Heart left ventricle (tissue), 16 donors: Measurements from ENCODE around the gene KIF16B. TPM values are rescaled to one million over a fixed set of nuclear protein-coding genes. Genes with fewer than 3 reads are reported as not detected.

Experiments
- ATAC-seq, 4 donors: fragments of 200-7000 bp; cut with Tn5 transposase; one replicate each; pipeline ENCODE4 v1.9.1; 2020 to 2022; ENCODE audit warnings: moderate library complexity in 4 of 4, mild to moderate bottlenecking in 3 of 4, moderate number of reproducible peaks in 1 of 4
- DNase-seq, 5 donors: peaks; one replicate each; pipeline ENCODE4 v3.0.0-alpha.2; 2020
- H3K27ac ChIP-seq, 12 donors: fragments of 200-600 bp; sonication (generic) in 4 of 12; one replicate each; pipeline versions ENCODE4 v1.5.0 to v1.8.0; 2016 to 2022; ENCODE audit warnings: mild to moderate bottlenecking in 2 of 12
- H3K27me3 ChIP-seq, 9 donors: fragments of 200-600 bp; sonication (generic) in 2 of 9; one replicate each; pipeline versions ENCODE4 v1.5.1 to v1.8.0; 2016 to 2022; ENCODE audit warnings: mild to moderate bottlenecking in 3 of 9
- H3K36me3 ChIP-seq, 9 donors: fragments of 200-600 bp; sonication (generic) in 2 of 9; one replicate each; pipeline versions ENCODE4 v1.5.0 to v1.8.0; 2018 to 2022; ENCODE audit warnings: mild to moderate bottlenecking in 2 of 9
- H3K4me1 ChIP-seq, 12 donors: fragments of 200-600 bp; sonication (generic) in 4 of 12; one replicate each; pipeline versions ENCODE4 v1.5.0 to v1.8.0; 2016 to 2022; ENCODE audit warnings: mild to moderate bottlenecking in 3 of 12
- H3K4me3 ChIP-seq, 12 donors: fragments of 200-600 bp; sonication (generic) in 4 of 12; one replicate each; pipeline versions ENCODE4 v1.5.0 to v1.8.0; 2017 to 2022; ENCODE audit warnings: mild to moderate bottlenecking in 9 of 12, moderate library complexity in 4 of 12
- H3K9me3 ChIP-seq, 12 donors: fragments of 200-600 bp; sonication (generic) in 4 of 12; one replicate each; pipeline versions ENCODE4 v1.5.0 to v1.8.0; 2016 to 2022; ENCODE audit warnings: mild to moderate bottlenecking in 1 of 12
- POLR2A ChIP-seq, 2 donors: fragments of 450-650 bp; IDR thresholded peaks; one replicate each; pipeline ENCODE4 v1.6.1; 2017; ENCODE audit warnings: antibody characterized with exemption in 2 of 2, mild to moderate bottlenecking in 2 of 2, moderate library complexity in 2 of 2
- WGBS, 4 donors: extraction: QIAGEN DNeasy Blood & Tissue Kit in 2 of 4; methylation state at CpG; one replicate each; pipeline versions ENCODE4 v1.1.5 to v1.1.7; 2013 to 2018; 5-methylcytosine and 5-hydroxymethylcytosine counted together
- intact Hi-C, 10 donors: fragments of 100-400 bp; cut with DNase I; formaldehyde crosslinking; loops; one replicate each; pipeline versions ENCODE4 v1.11.1 to v1.14.2; 2022
- polyA plus RNA-seq, 2 donors: library from polyadenylated mRNA; stranded (reverse); fragments of 200-250 nt; gene quantifications; one replicate each; pipeline ENCODE4 v1.2.3, GENCODE V29; 2013
- total RNA-seq, 9 donors: library from RNA; depleted of rRNA in 2 of 9; stranded (reverse); fragments of >200 nt in 2 of 9; fragmentation: NEBNext Ultra II Directional in 3 of 9; extraction: Animal tissue kit (Norgen Biotek cat#: 25700) in 3 of 9; gene quantifications; one replicate each; pipeline versions ENCODE4 v1.1.0 to v1.2.4, GENCODE V29; 2016 to 2023
- TF ChIP-seq, protein P1 (sequence below), 12 donors: fragments of 200-600 bp; sonication (generic) in 4 of 12; IDR thresholded peaks; one replicate each; pipeline versions ENCODE4 v1.5.0 to v1.8.0; 2018 to 2022; ENCODE audit warnings: antibody characterized with exemption in 12 of 12, mild to moderate bottlenecking in 5 of 12
- donor health status: ischemic (EF 13 %, LVEDD 7.1; RV severe dilation, severe dysfunction).
- donor health status: healthy with polysubstance abuse.
- donor health status: DM: no; HTN: yes; CAD: no.
- donor health status: DM: no; HTN: no; CAD: no.
- donor health status: ischemic (EF 25% LVEDD 6.9; RV normal size, moderate dysfunction).
- donor health status: ischemic (EF 25% LVEDD 5.7; RV mildly dilated, moderate dysfunction).
- donor health status: healthy.
- donor health status: DM: yes; HTN: yes; CAD: no.
- donor health status: ischemic (EF 35%, LVEDD 5.7; RV mildly dilated, moderate dysfunction).
- donor health status: nonischemic (EF 11% LVEDD 7.7; RV severe dilation, severe dysfunction).
- donor health status: DM: yes; HTN: yes; CAD: no.
- donor health status: PGD.
- donor health status: ischemic (EF 29% LVEDD 5.4; RV normal size, mild dysfunction).
- donor health status: nonischemic (EF 23%, LVEDD 6.1; RV moderate dilation, normal function).

KIF16B gene
- total and polyA plus RNA-seq, 11 donors, result 8.8 to 31.8 (median 17.8) TPM

DNA sequence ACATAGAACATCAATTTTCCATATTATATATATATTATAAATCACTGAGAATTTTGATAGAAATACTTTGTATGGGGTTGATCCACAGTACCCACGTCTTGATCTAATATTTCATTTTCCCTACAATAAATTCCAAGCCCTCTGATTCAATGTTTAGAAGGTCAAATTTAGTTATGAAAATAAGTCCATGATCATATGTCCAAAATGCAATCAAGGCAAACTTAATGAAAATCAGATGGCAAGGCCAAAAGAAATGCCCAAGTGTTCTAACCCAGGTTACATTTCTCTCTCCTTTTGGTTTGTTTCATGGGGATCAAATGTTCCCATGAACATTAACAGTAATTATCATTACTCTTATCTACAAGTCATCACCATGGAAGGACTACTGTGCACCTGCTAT, 203.8 kb downstream of the KIF16B start:
- ATAC-seq (no peak), DNase-seq (no peak)
- intact Hi-C loops, result no loop called here
- H3K27ac ChIP-seq, result no peak overlapping the region
- H3K27me3 ChIP-seq, result no peaks in the 10 kb centered on the region
- no peak for TF ChIP-seq POLR2A (IDR thresholded peaks at IDR 0.05)
- TF ChIP-seq, protein P1, sequence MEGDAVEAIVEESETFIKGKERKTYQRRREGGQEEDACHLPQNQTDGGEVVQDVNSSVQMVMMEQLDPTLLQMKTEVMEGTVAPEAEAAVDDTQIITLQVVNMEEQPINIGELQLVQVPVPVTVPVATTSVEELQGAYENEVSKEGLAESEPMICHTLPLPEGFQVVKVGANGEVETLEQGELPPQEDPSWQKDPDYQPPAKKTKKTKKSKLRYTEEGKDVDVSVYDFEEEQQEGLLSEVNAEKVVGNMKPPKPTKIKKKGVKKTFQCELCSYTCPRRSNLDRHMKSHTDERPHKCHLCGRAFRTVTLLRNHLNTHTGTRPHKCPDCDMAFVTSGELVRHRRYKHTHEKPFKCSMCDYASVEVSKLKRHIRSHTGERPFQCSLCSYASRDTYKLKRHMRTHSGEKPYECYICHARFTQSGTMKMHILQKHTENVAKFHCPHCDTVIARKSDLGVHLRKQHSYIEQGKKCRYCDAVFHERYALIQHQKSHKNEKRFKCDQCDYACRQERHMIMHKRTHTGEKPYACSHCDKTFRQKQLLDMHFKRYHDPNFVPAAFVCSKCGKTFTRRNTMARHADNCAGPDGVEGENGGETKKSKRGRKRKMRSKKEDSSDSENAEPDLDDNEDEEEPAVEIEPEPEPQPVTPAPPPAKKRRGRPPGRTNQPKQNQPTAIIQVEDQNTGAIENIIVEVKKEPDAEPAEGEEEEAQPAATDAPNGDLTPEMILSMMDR (IDR thresholded peaks at IDR 0.05), result no peak
- no peaks in the 10 kb centered on the region for H3K9me3 ChIP-seq
- 75 to 93% (median 90%) methylated on average over 1 of the region's 1 CpG for WGBS, 4 donors
- peaks cover 0 to 13% (median 0%) of the 10 kb centered on the region in 12 donors for H3K4me1 ChIP-seq
- H3K36me3 ChIP-seq, result peaks cover 0 to 68% (median 30%) of the 10 kb centered on the region in 9 donors
- no peak overlapping the region for H3K4me3 ChIP-seq

DNA sequence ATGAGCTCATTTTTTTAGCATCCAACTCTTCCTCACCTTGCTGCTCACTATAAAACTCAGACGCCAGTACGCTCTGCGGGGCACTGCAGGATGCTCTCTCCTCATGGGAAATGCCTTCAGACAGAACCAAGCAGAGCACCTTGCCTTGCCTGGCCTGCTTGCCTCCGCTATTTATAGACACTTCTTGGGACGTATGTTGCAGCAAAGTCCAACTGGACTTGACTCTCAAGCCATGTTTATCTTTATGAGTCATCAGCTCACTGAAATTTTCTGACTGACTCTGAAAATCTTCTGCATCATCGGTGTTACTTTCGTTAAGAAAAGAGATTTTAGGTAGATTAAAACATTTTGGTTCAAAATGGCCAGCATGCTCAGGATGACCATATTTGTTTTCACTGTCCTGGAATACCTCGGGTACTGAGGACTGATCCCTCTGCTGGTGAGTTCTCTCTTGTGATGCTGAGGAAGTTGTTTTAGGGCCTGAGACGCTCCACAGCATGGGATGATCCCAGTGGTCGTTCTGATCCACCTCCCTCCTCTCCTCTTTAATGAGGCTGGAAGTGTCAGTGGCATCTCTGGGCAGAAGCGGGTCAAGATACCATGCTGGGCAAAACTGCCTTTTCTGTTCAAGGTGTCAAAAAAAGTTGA, 204.5 kb downstream of the KIF16B start:
- Histone ChIP-seq H3K36me3 (peaks cover 0 to 61% (median 27%) of the 10 kb centered on the region in 9 donors), H3K4me1 (peaks cover 0 to 13% (median 0%) of the 10 kb centered on the region in 12 donors), H3K27me3 (no peaks in the 10 kb centered on the region), H3K4me3 (no peak overlapping the region), H3K27ac (no peak overlapping the region), H3K9me3 (no peaks in the 10 kb centered on the region)
- 86 to 88% (median 87%) methylated on average over 11 of the region's 11 CpGs for WGBS, 4 donors
- DNase-seq (no peak), ATAC-seq (no peak)
- TF ChIP-seq, protein P1 (IDR thresholded peaks at IDR 0.05), result no peak
- TF ChIP-seq POLR2A (IDR thresholded peaks at IDR 0.05), result no peak
- intact Hi-C loops, result no loop called here

DNA sequence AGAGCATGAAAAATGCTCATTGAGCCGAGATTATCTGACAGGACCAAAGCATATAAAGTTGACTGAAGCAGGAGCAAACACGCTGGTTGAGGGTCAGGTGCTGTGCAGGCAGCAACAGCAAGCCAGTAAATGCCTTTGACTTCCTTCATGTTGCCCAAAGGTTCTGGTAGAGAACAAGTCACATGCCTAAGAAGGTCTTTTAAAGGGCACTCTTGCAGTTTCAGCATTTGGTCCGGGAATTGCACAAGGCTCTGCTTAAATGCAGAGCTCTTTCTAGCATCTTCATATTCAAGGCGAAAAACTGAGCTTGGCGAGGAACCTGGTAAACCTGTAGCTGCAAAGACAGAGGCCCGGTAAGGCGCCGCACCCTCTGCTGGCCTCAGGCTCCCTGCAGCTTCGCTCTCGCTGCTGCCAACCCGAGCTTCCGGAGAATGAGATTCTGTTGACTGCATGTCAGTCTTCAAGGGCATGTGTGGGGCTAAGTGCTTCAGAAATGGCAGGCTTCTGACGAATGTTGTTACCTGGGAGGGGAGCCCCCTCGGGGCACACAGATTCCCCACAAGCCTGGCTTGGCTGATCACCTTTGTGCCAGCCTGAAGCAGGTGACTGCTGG, 205.2 kb downstream of the KIF16B start:
- intact Hi-C loops, result no loop called here
- H3K36me3 ChIP-seq, result peaks cover 0 to 55% (median 27%) of the 10 kb centered on the region in 9 donors
- TF ChIP-seq POLR2A (IDR thresholded peaks at IDR 0.05), result no peak
- TF ChIP-seq, protein P1 (IDR thresholded peaks at IDR 0.05), result peak in 2 of 12 donors; percentile 6 to 14
- no peak overlapping the region for H3K4me3 ChIP-seq
- H3K27me3 ChIP-seq, result no peaks in the 10 kb centered on the region
- ATAC-seq, result peak; percentile 20 to 69 (median 60)
- peaks cover 0 to 13% (median 0%) of the 10 kb centered on the region in 12 donors for H3K4me1 ChIP-seq
- WGBS, 4 donors, result 78 to 88% (median 79%) methylated on average over 14 of the region's 14 CpGs
- no peaks in the 10 kb centered on the region for H3K9me3 ChIP-seq
- H3K27ac ChIP-seq, result no peak overlapping the region
- no peak for DNase-seq

DNA sequence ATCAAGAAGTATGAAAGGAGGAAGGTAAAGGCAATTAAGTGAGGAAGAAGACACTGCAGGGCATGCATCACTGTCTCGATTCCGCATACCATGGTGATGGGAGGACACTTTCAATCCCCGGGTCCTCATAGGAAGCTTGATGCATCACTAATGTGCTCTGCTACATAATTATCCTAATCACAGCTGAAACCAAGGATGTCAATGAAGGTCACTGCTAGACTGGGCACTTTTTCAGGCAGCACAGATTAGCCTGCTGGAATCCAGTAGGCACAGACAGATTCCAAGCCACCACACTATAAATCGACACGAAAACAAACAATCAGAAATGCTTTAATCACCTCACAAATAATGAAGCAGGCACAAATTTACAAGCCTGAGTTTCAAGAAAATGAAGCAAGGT, 206.7 kb downstream of the KIF16B start:
- ATAC-seq, result peak in 3 of 4 donors; percentile 29 to 50 (median 46)
- peaks cover 0 to 44% (median 27%) of the 10 kb centered on the region in 9 donors for H3K36me3 ChIP-seq
- no peak for DNase-seq
- 73 to 78% (median 74%) methylated on average over 5 of the region's 5 CpGs for WGBS, 4 donors
- H3K4me1 ChIP-seq, result peaks cover 0 to 13% (median 0%) of the 10 kb centered on the region in 12 donors
- H3K4me3 ChIP-seq, result no peak overlapping the region
- no peak overlapping the region for H3K27ac ChIP-seq
- TF ChIP-seq, protein P1 (IDR thresholded peaks at IDR 0.05), result no peak
- no peak for TF ChIP-seq POLR2A (IDR thresholded peaks at IDR 0.05)
- no peaks in the 10 kb centered on the region for H3K9me3 ChIP-seq
- no peaks in the 10 kb centered on the region for H3K27me3 ChIP-seq
- intact Hi-C loops, result no loop called here
